DOHH2 (cell line): ENCODE results near the gene XRN2.

ENCODE experiments used
- H3F3A ChIP-seq: fragments of 200-600 bp; sonication (generic), shearing (Covaris generic); 2 replicates; pipeline ENCODE4 v1.6.0; 2016; ENCODE audit warnings: antibody characterized with exemption, mild to moderate bottlenecking; ENCODE audit not compliant: control insufficient read depth, insufficient read depth
- H3K27ac ChIP-seq: fragments of 200-600 bp; sonication (generic); 2 replicates; pipeline ENCODE4 v1.5.1; 2014; ENCODE audit warnings: low read depth, mild to moderate bottlenecking, low read length, moderate library complexity
- H3K27me3 ChIP-seq: fragments of 200-600 bp; sonication (generic); 2 replicates; pipeline ENCODE4 v1.6.1; 2014; ENCODE audit warnings: mild to moderate bottlenecking, low read length, mixed read lengths; ENCODE audit not compliant: control insufficient read depth
- H3K36me3 ChIP-seq: fragments of 200-600 bp; sonication (generic); 2 replicates; pipeline ENCODE4 v1.6.1; 2014; ENCODE audit warnings: mild to moderate bottlenecking, low read length, moderate library complexity, mixed read lengths; ENCODE audit not compliant: control insufficient read depth
- H3K4me1 ChIP-seq: fragments of 200-600 bp; sonication (generic); 2 replicates; pipeline ENCODE4 v1.6.1; 2014; ENCODE audit warnings: mild to moderate bottlenecking, low read length, mixed read lengths; ENCODE audit not compliant: control insufficient read depth
- H3K4me2 ChIP-seq: fragments of 200-600 bp; sonication (generic); 2 replicates; pipeline ENCODE4 v1.6.0; 2014; ENCODE audit warnings: mild to moderate bottlenecking, low read length, moderate library complexity
- H3K4me3 ChIP-seq: fragments of 200-600 bp; sonication (generic); 2 replicates; pipeline ENCODE4 v1.5.1; 2014; ENCODE audit warnings: mild to moderate bottlenecking, low read length, mixed read lengths
- H3K79me2 ChIP-seq: fragments of 200-600 bp; sonication (generic); 2 replicates; pipeline ENCODE4 v1.6.1; 2014; ENCODE audit warnings: mild to moderate bottlenecking, low read length, mixed read lengths; ENCODE audit not compliant: control insufficient read depth
- H3K9me2 ChIP-seq: fragments of 200-600 bp; sonication (generic); replicated peaks from 2 replicates; pipeline ENCODE4 v1.6.1; 2014; ENCODE audit warnings: mild to moderate bottlenecking, low read length, mixed read lengths; ENCODE audit not compliant: control insufficient read depth
- H3K9me3 ChIP-seq: fragments of 200-600 bp; sonication (generic); 2 replicates; pipeline ENCODE4 v1.6.1; 2014; ENCODE audit warnings: antibody characterized with exemption, low read length, mixed read lengths; ENCODE audit not compliant: control insufficient read depth, insufficient read depth
- H4K20me1 ChIP-seq: fragments of 200-600 bp; sonication (generic); 2 replicates; pipeline ENCODE4 v1.6.0; 2014; ENCODE audit warnings: low read depth, mild to moderate bottlenecking, antibody characterized with exemption, low read length, moderate library complexity; ENCODE audit not compliant: control insufficient read depth, insufficient read depth
- EZH2phosphoT487 ChIP-seq: fragments of 200-600 bp; sonication (generic); IDR thresholded peaks from 2 replicates; pipeline ENCODE4 v1.6.1; 2017; ENCODE audit warnings: borderline replicate concordance, mild to moderate bottlenecking, antibody characterized with exemption, low read length, moderate library complexity, mixed read lengths
- TF ChIP-seq, protein P1 (sequence below): fragments of 200-600 bp; sonication (generic); IDR thresholded peaks from one replicate; pipeline ENCODE4 v1.5.1; 2014; ENCODE audit warnings: antibody characterized with exemption, mild to moderate bottlenecking, low read depth, low read length; ENCODE audit not compliant: poor library complexity, severe bottlenecking

The XRN2 gene

DNA sequence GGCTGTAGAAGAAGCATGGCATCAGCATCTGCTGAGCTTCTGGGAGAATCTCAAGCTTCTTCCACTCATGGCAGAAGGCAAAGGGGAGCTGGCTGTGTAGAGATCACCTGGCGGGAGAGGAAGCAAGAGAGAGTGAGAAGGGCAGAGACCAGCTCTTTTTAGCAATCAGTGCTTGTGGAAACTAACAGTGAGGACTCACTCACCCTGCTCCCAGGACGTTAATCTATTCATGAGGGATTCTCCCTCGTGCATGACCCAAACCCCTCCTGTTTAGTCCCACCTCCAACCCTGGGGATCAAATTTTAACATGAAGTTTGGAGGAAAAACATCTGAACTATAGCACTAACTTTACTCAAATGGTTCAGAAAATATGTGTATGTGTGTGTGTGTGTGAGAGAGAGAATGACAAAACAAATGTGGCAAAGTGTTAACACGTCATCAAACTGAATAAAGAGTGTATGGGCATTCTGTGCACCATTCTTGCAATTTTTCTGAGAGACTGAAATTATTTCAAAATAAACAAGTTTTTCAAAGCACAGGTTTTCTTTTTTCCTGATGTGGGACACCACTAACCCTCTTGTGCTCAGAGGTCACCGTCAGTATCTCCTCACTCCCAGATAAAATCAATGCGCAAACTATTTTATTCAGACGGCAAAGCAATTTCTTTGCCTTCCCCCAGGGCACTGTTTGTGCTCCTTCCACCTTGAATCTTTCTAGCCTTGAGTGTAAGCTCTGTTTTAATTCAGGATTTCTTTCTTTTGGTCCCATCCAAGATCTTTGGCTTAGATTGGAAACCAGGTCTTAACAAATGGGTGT is 23.2 kb upstream of the XRN2 start:
- no peaks in the 10 kb centered on the region for H3K9me3 ChIP-seq
- H3K27me3 ChIP-seq: peaks cover 3% of the 10 kb centered on the region; the same call in 1 of the 2 replicates
- H3K79me2 ChIP-seq: no peaks in the 10 kb centered on the region
- no peaks in the 10 kb centered on the region for H3F3A ChIP-seq
- H3K36me3 ChIP-seq: no peaks in the 10 kb centered on the region
- H3K4me2 ChIP-seq: no peak overlapping the region
- TF ChIP-seq, protein P1, sequence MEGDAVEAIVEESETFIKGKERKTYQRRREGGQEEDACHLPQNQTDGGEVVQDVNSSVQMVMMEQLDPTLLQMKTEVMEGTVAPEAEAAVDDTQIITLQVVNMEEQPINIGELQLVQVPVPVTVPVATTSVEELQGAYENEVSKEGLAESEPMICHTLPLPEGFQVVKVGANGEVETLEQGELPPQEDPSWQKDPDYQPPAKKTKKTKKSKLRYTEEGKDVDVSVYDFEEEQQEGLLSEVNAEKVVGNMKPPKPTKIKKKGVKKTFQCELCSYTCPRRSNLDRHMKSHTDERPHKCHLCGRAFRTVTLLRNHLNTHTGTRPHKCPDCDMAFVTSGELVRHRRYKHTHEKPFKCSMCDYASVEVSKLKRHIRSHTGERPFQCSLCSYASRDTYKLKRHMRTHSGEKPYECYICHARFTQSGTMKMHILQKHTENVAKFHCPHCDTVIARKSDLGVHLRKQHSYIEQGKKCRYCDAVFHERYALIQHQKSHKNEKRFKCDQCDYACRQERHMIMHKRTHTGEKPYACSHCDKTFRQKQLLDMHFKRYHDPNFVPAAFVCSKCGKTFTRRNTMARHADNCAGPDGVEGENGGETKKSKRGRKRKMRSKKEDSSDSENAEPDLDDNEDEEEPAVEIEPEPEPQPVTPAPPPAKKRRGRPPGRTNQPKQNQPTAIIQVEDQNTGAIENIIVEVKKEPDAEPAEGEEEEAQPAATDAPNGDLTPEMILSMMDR: no peak
- no peak for TF ChIP-seq EZH2phosphoT487
- H3K27ac ChIP-seq: no peak overlapping the region
- no peaks in the 10 kb centered on the region for H3K9me2 ChIP-seq
- no peak overlapping the region for H3K4me3 ChIP-seq
- no peaks in the 10 kb centered on the region for H3K4me1 ChIP-seq
- H4K20me1 ChIP-seq: no peaks in the 10 kb centered on the region

DNA sequence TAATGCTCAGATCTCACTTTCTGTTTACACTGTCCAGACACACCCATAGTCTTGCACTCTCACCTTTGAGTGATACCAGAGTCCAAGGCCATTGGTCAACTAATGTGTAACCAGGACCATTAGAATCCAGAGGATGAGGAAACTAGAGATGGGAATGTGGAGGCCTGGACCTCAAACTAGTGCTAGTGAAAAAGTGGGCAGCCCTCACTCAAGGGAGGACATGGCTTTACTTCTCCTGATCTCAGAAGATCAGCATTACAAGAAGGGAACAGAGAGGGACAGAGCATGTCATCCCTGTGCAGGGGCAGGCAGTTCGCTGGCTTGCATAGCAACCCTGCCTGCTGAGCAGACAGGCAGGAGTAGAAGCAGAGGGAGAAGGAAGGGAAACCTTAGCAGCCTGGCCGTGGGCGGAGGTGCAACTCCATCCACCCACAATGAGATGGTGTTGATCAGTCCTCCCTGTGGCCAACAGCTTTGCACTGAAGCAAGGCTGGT is 22.6 kb upstream of the XRN2 start:
- H3K27me3 ChIP-seq: peaks cover 3% of the 10 kb centered on the region; the same call in 1 of the 2 replicates
- no peak overlapping the region for H3K27ac ChIP-seq
- H3K79me2 ChIP-seq: no peaks in the 10 kb centered on the region
- H3K4me2 ChIP-seq: no peak overlapping the region
- H3K9me3 ChIP-seq: no peaks in the 10 kb centered on the region
- H3F3A ChIP-seq: no peaks in the 10 kb centered on the region
- no peaks in the 10 kb centered on the region for H3K4me1 ChIP-seq
- H3K36me3 ChIP-seq: no peaks in the 10 kb centered on the region
- no peaks in the 10 kb centered on the region for H3K9me2 ChIP-seq
- TF ChIP-seq, protein P1: no peak
- no peak for TF ChIP-seq EZH2phosphoT487
- no peaks in the 10 kb centered on the region for H4K20me1 ChIP-seq
- H3K4me3 ChIP-seq: no peak overlapping the region

DNA sequence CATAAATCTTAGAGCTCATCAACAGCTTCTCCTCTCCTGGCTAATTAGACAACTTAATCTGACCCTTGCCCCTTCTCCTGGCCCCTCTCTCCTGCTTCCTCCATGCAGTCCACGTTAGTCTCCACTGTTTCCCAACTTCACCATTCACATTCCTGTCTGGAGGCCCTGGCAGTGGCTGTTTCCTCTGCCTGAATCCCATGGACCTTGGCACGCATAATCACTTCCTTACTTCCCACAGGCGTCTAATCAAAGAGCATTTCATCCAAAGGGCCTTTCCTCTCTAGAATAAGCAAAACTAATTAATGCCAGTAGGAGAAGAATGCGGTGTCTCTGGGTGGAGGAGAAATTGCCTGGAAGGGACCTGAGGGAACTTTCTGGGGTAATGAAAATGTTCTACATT is 16.4 kb upstream of the XRN2 start:
- Histone ChIP-seq H3K27me3 (peaks cover 6% of the 10 kb centered on the region; the same call in 1 of the 2 replicates), H3K4me1 (no peaks in the 10 kb centered on the region), H3K27ac (no peak overlapping the region), H3K36me3 (no peaks in the 10 kb centered on the region), H3K9me3 (no peaks in the 10 kb centered on the region), H3K4me3 (no peak overlapping the region), H3K79me2 (no peaks in the 10 kb centered on the region), H3K4me2 (no peak overlapping the region), H3F3A (no peaks in the 10 kb centered on the region), H4K20me1 (no peaks in the 10 kb centered on the region), H3K9me2 (no peaks in the 10 kb centered on the region)
- no peak for TF ChIP-seq EZH2phosphoT487
- TF ChIP-seq, protein P1: no peak
